ENCODE results near the gene CELF4. TPM values are rescaled to one million over a fixed set of nuclear protein-coding genes. Genes with fewer than 3 reads are reported as not detected.

CELF4 gene
- total RNA-seq, 1 donor from 2014 or later = not detected

DNA sequence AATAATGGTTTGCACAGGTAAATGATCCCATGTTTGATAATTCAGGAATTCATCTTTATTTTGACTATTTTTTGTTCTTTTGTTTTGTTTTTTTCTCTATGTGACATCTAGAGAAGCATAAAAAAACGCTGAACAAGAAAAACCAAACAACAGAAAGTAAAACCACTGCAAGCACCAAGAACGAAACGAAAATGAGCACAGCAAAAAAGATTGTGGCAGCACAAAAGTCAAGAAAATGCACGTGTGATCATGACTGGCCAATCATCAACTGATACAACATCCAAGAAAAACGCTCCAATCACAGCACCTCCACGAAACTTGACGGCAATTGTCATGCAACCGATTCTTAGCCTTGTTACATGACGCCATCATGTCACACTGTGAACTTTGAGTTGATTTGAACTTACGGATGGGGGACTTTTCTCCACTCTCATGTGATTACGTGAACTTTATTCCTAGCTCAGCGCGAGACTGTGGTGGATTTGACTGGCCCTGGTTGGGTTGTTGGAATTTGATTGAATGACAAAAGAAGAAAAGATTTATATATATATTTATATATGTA lies 318.7 kb downstream of the CELF4 start:
- DNase-seq (ENCODE audit: low read depth) = no peak

DNA sequence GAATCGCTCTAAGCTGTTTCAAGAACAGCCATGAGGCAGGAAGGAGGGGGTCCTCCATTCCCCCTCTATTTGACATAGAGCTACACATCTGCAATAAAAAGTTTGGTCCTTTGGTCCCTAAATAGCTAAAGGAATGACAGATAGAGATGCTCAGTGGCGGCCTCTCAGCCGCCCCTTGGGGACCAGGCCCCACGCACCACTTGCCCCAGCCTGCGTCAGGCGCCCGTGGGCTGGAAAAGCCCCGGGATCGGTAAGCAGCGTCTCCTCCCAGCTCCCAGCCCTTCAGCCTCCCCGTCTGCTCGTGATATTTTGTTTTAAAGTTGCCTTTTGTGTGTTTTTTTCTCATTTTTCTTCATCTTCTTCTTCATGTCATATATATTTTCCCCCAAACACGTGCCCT lies 321.0 kb downstream of the CELF4 start:
- no peak for DNase-seq (ENCODE audit: low read depth)

DNA sequence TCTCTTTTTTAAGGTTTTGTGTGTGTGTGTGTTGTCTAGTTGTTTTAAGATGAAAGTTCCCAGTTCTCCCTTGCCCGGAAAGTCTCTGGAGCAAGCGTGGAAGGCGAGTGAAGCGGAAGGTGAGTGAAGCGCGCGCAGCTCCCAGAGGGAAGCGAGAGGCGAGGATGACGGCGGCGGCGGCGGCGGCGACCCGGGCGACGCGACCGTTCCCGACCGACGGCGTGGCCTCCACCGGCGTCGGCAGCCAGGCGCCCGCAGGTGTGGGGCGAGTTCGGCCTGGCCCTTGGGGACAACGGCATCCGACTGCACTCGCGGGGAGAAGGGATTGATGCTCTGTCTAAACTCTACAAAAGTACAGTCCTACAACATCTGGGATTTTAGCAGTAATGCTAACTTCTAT lies 321.9 kb downstream of the CELF4 start:
- no peak for DNase-seq (ENCODE audit: low read depth)

DNA sequence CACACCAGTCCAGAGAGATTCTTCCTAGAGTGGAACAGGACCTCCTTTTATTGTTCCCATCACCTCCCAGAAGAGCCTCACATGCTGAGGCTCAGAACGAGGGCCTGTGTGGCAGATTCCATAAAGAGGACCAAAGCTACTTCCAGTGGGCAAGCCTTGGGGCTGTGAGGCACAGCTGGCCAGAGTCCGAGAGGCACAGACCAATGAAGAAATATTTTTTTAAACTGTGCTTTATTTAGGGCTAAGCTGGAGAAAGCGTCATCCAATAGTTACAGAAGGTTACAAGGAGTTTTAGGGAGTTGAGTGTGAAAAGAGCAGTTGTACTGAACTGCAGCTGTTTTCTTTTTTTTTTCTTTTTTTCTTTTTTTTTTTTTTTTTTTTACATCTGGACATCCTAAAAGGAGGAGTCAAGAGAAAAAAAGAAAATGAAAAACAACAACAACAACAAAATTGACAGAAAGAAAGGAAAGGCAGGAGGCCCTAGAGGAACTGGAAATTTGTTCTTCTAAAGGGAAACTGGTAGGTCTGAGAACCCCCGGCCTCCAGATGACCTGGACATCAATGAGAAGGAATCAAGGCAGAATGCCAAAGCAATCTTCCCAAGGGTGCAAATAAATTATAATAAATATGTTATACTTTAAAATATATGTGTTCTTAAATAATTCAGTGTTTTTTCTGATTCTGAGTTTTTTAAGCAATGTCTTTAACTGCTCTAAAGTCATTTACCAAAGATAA lies 322.6 kb downstream of the CELF4 start:
- no peak for DNase-seq (ENCODE audit: low read depth)

DNA sequence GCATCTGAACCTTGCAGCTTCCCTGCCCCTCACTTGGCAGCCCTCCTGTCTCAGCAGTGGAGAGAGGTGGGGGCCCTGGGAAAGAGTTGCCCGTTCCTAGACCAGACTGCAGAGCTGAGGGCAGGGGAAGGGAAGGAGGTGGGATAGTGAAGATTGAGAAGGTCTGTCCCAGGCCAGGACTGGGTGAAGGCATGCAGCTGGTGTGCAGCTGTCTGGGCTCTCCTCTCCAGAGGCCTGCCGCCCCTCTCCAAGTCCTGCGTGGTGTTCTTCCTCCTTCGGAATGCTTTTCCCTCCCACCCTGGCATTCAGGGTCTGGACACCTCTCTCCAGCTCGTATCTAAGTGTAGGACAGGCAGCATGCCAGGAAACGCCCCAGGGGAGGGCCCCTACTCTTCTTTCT lies 323.5 kb downstream of the CELF4 start:
- no peak for DNase-seq (ENCODE audit: low read depth)

DNA sequence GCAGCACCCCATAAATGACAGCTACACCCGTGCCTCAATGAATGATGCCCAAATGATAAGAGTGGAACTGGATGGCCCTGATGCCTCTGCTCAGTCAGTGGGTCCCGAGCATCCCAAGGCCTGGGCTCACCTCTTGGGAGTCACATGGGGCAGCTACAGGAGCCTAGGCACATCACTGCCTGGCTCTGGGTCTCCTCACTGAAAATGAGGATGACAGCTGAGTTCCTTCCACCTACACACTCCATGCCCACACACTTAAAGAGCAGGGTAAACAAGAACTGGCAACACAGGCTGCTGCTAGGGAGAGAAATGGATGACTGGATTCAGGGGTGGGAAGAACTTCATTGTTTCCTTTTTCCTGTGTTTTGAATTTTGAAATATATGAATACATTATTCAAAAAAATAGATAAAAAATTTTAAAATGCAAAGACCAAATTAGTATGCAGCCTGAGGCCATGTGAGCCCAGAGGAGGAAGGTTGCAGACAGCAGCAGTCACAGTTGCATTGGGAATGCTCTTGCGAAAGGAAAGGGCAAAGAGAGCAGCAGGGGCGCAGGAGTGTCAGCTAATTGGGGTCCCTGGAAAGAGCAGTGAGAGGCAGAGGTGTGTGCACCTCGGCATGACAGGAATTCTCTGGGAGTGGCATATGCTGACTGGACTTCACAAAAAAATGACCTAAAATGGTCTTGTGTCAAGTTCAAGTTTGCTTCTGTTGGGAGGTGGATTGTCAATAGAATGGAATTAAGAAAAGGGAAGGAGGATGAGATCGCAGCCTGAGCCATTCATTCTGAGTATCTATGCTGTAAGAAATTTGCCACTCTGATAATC lies 327.1 kb downstream of the CELF4 start:
- no peak for DNase-seq (ENCODE audit: low read depth)

DNA sequence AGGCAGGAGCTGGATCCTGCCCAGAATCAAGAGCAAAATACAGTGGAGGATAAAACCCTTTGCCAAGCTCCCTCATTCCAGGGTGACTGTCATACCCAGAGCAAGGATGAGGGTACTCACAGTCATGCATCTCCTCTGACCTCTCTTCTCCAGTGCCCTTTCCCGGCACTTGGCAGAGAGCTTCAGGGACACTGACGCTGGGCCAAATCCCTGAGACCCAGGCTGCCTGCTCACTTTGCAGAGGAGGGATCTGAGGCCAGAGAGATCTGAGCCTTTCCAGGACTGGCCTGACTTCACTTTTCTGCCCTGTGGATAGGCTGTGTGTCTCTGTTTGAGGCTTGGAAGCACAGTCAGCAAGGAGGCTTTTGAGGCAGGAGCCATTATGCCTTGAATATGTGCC lies 330.0 kb downstream of the CELF4 start:
- DNase-seq (ENCODE audit: low read depth) = no peak

DNA sequence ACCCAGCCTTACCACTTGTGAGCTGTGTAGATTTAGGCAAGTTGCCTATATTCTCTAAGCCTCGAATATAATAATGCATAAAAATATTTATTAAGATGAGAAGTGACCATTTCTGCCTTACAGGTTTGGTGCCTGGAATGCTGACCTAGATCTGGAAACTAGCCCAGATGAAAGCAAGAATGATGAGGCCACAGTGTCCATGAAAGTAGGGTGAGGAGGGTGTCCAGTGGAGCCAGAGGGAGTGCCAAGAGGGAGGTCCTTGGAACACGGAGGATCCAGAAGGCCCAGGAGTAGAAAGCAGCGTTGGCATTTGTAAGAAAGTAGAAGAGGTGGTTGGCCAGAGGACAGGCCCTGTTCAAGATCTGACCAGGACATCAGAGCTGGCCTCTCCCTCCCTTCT lies 334.3 kb downstream of the CELF4 start:
- no peak for DNase-seq (ENCODE audit: low read depth)

DNA sequence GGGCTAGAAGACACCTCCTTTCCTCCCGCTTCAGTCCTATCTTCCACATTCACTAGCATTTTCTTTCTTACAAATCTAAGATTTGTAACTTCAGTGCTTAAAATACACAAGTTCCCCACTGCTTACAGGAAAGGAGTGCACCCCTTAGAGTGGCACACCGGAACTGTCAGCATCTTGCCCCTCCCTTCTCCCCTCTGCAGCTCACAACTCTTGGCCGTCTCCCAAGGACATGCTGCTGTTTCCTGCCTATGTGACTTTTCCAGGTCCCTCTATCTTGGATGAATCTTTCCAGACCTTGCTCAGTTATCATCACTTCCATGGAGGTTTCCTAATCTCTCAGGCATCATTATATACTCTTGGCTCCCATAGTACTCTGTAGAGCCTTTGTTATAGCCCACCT lies 334.8 kb downstream of the CELF4 start:
- no peak for DNase-seq (ENCODE audit: low read depth)

DNA sequence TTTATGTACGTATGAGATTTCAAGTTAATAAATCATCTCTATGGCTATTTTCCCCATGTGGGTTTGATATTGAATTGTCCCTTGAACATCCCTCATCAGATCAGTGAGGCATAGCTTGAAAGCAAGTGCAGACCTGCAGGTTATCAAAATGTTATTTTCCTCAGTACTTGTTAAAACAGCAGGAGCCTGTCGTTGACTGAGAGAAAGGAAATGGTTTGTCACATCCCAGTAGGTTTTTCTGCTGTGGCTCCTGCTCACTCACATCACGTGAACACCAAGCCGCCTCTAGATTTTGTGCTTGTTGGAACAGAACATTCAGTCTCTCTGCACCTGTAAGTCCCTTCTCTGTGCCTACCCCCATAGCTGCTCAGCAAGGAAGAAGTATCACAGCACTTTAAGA lies 340.3 kb downstream of the CELF4 start:
- DNase-seq (ENCODE audit: low read depth) = no peak

DNA sequence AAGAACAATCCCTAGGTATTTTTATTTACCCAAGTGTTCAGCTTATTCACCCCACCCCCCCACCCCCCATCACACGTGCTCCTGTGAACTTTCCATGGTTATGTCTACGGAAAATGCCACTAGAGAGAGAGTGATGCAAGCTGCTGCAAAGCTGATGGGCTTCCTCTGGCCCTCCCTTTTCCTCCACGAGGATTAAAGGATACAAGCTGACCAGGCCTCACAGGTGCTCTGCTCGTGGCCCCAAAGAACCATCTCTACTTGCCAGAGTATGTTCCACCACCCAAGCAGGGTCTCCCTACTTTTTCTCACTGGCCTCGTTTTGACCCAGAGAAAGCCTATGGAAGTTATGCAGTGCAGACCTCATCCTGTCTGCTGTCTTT lies 342.6 kb downstream of the CELF4 start:
- no peak for DNase-seq (ENCODE audit: low read depth)

DNA sequence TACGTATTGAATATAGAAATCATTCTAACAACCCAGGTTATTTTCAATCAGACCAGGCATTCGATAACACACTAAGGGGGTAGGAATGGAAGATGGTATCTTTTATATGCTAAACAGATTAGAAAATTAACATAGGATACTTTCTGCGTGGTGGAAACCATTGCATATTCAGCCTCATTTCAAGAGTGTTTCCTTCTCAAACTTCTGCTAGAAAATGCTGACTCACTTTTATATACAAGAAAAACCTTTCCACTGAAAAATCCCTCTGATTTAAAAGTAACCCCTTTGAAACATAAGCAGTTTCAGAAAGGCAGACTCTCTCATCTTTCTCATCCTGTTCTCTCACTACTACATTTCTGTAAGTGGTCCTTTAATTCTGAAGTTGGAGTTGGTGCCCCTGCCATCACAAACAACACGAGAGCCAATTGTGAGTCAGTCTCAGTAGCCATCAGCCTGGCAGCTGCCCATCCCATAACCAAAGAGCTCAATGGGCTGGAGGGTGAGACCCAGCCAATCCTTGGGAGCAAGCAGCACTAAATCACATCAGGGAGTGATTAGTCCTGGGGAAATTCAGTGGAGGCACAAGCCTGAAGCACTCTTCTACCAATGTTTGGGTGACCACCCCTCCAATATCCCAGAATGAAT lies 343.1 kb downstream of the CELF4 start:
- DNase-seq (ENCODE audit: low read depth) = peak; percentile 8

DNA sequence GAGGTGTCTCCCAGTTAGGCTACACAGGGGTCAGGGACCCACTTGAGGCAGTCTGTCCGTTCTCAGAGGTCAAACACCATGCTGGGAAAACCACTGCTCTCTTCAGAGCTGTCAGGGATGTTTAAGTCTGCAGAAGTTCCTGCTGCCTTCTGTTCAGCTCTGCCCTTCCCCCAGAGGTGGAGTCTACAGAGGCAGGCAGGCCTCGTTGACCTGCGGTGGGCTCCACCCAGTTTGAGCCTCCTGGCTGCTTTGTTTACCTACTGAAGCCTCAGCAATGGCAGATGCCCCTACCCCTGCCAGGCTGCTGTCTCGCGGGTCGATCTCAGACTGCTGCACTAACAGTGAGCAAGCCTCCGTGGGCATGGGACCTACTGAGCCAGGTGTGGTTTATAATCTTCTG lies 346.3 kb downstream of the CELF4 start:
- no peak for DNase-seq (ENCODE audit: low read depth)

DNA sequence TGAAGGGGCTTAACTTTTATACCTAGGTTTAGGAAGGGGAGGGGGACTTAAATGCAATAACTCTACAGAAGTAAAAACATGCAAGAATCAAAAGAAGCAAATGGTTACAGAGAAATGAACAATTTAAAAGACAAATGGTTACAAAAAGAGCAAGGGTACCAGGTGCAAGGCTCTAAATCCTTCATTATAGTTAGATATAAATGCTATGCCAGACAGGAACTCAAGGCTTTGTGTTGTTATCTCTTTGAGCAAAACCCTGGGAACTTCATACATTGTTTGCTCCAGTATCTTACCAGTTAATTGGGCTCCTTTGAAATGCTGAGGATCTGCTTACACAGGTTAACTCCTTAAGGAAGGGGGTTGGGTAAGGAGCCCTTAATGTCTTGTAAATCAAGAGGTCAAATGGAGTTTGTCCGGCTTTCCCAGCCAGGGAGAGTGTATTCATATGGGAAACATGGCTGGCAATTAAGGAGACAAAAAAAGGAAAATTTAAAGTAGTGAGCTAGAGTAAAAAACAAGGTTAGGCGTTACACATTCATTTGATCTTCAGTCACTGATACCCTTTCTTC lies 347.5 kb downstream of the CELF4 start:
- no peak for DNase-seq (ENCODE audit: low read depth)

DNA sequence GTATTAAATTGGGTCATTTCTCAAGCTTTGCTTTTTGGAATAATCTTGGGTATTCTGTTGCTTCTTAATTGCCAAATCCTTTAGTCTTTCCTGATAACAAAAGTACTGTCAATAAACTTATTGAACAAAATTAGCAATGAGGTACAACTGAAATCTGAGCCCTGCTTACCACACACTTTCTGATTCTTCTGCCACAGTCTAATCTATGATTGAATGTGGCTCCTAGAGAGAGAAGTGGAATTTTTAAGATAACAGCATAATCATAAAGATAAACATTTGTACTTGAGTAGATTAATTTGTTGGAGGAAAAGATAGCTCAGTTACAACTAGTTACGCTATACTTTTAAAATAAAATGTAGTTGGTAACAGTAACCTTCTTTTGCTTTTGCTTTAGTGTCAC lies 354.8 kb downstream of the CELF4 start:
- no peak for DNase-seq (ENCODE audit: low read depth)

DNA sequence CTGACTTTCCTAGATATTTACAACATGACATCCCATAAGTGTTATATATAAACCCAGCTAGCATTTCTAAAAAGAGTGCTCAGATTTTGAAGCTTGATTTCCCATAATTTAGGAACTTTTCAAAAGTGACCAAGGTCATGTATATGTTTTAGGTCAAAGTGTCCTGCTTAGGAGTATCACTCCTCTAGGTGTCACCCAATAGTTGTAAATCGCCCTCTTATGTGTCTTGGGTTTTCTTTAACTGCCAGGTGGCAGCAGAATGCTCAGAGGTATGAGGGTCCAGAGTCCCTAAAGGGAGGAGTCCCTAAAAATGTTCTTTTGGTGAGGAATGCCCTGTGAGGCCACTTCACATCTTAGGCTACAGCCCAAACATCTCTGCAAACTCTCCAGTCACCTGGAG lies 358.3 kb downstream of the CELF4 start:
- no peak for DNase-seq (ENCODE audit: low read depth)

DNA sequence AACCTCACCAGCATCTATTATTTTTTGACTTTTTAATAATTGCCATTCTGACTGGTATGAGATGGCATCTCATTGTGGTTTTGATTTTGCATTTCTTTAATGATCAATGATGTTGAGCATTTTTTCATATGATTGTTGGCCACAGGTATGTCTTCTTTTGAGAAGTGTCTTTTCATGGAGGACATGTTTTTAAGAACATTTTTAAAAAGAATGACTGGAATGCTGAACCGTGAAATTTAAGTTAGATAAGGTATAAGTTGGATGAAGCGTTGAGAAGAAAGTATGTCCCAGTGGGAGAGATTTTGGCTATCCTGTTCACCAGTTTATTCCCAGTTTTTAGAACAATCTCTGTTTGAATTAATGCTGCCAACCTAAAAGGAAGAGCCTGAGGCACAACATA lies 365.9 kb downstream of the CELF4 start:
- DNase-seq (ENCODE audit: low read depth) = no peak

Measured in myocyte (in vitro differentiated cells).